H9 (cell line): Measurements from ENCODE around the gene IGSF9. TPM values are rescaled to one million over a fixed set of nuclear protein-coding genes. Genes with fewer than 3 reads are reported as not detected.

Experiments used
- DNase-seq: peaks from one replicate; pipeline ENCODE4 v3.0.0-alpha.2; 2017
- H2AFZ ChIP-seq: one replicate; pipeline ENCODE4 v1.6.1; 2013; ENCODE audit warnings: mild to moderate bottlenecking, low read length, control low read depth, moderate library complexity
- H2AK5ac ChIP-seq: 2 replicates; pipeline ENCODE4 v1.6.1; 2013; ENCODE audit warnings: low read length, control low read depth, mixed read lengths; ENCODE audit not compliant: insufficient read length
- H2BK120ac ChIP-seq: one replicate; pipeline ENCODE4 v1.6.1; 2013; ENCODE audit warnings: low read depth, mild to moderate bottlenecking, low read length, control low read depth, inconsistent platforms; ENCODE audit not compliant: poor library complexity, severe bottlenecking
- H2BK12ac ChIP-seq: 2 replicates; pipeline ENCODE4 v1.6.1; 2013; ENCODE audit warnings: low read length, control low read depth, mixed read lengths, low read depth; ENCODE audit not compliant: insufficient read length
- H2BK15ac ChIP-seq: 2 replicates; pipeline ENCODE4 v1.6.1; 2013; ENCODE audit warnings: low read depth, low read length, control low read depth
- H2BK20ac ChIP-seq: one replicate; pipeline ENCODE4 v1.6.1; 2013; ENCODE audit warnings: low read depth, mild to moderate bottlenecking, low read length, control low read depth, inconsistent platforms; ENCODE audit not compliant: poor library complexity, severe bottlenecking
- H2BK5ac ChIP-seq: 2 replicates; pipeline ENCODE4 v1.6.1; 2013; ENCODE audit warnings: low read length, control low read depth, mixed read lengths; ENCODE audit not compliant: insufficient read length
- H3K14ac ChIP-seq: 2 replicates; pipeline ENCODE4 v1.6.1; 2013; ENCODE audit warnings: low read length, control low read depth; ENCODE audit not compliant: insufficient read depth
- H3K18ac ChIP-seq: 2 replicates; pipeline ENCODE4 v1.6.1; 2013; ENCODE audit warnings: low read depth, mild to moderate bottlenecking, mixed read lengths, low read length, control low read depth; ENCODE audit not compliant: insufficient read length
- H3K23ac ChIP-seq: 2 replicates; pipeline ENCODE4 v1.6.1; 2013; ENCODE audit warnings: low read length, control low read depth, mixed read lengths, low read depth; ENCODE audit not compliant: insufficient read length
- H3K23me2 ChIP-seq: 2 replicates; pipeline ENCODE4 v1.6.1; 2013; ENCODE audit warnings: low read depth, mild to moderate bottlenecking, mixed read lengths, low read length, control low read depth; ENCODE audit not compliant: insufficient read length, poor library complexity, severe bottlenecking
- H3K27ac ChIP-seq: 2 replicates; pipeline ENCODE4 v1.5.1; 2013; ENCODE audit warnings: low read length, control low read depth, mixed read lengths, low read depth; ENCODE audit not compliant: insufficient read length
- H3K27me3 ChIP-seq: 2 replicates; pipeline ENCODE4 v1.6.1; 2013; ENCODE audit warnings: low read length, control low read depth, inconsistent platforms; ENCODE audit not compliant: insufficient read depth
- H3K4ac ChIP-seq: 2 replicates; pipeline ENCODE4 v1.6.1; 2013; ENCODE audit warnings: low read depth, mild to moderate bottlenecking, control low read depth, inconsistent platforms, low read length, moderate library complexity
- H3K4me1 ChIP-seq: 2 replicates; pipeline ENCODE4 v1.6.1; 2013; ENCODE audit warnings: low read length, control low read depth, inconsistent platforms; ENCODE audit not compliant: insufficient read depth
- H3K4me2 ChIP-seq: 2 replicates; pipeline ENCODE4 v1.6.1; 2013; ENCODE audit warnings: low read length, control low read depth, mixed read lengths; ENCODE audit not compliant: insufficient read length, insufficient read depth
- H3K56ac ChIP-seq: 2 replicates; pipeline ENCODE4 v1.6.1; 2013; ENCODE audit warnings: low read depth, mild to moderate bottlenecking, mixed read lengths, low read length, control low read depth; ENCODE audit not compliant: insufficient read length
- H3K79me1 ChIP-seq: 2 replicates; pipeline ENCODE4 v1.6.1; 2013; ENCODE audit warnings: low read depth, mild to moderate bottlenecking, moderate library complexity, low read length, control low read depth, inconsistent platforms; ENCODE audit not compliant: insufficient read depth, poor library complexity, severe bottlenecking
- H3K79me2 ChIP-seq: 2 replicates; pipeline ENCODE4 v1.6.1; 2013; ENCODE audit warnings: low read length, control low read depth, inconsistent platforms; ENCODE audit not compliant: insufficient read depth
- H3K9ac ChIP-seq: 2 replicates; pipeline ENCODE4 v1.6.1; 2013; ENCODE audit warnings: low read length, control low read depth, mixed read lengths; ENCODE audit not compliant: insufficient read length; ENCODE audit errors: extremely low read depth
- H3K9me3 ChIP-seq: one replicate; pipeline ENCODE4 v1.6.1; 2013; ENCODE audit warnings: low read depth, low read length, inconsistent platforms; ENCODE audit not compliant: control insufficient read depth
- H3T11ph ChIP-seq: one replicate; pipeline ENCODE4 v1.6.1; 2013; ENCODE audit warnings: mild to moderate bottlenecking, low read length, control low read depth, inconsistent platforms
- H4K20me1 ChIP-seq: one replicate; pipeline ENCODE4 v1.6.1; 2013; ENCODE audit not compliant: control insufficient read depth, insufficient read length, insufficient read depth
- H4K5ac ChIP-seq: 2 replicates; pipeline ENCODE4 v1.6.1; 2013; ENCODE audit warnings: low read depth, mild to moderate bottlenecking, mixed read lengths, low read length, control low read depth; ENCODE audit not compliant: insufficient read length
- H4K8ac ChIP-seq: replicated peaks from 2 replicates; pipeline ENCODE4 v1.6.1; 2013; ENCODE audit warnings: low read length, control low read depth, mixed read lengths, low read depth; ENCODE audit not compliant: insufficient read length
- H4K91ac ChIP-seq: 2 replicates; pipeline ENCODE4 v1.6.1; 2013; ENCODE audit warnings: low read depth, mild to moderate bottlenecking, moderate library complexity, mixed read lengths, low read length, control low read depth; ENCODE audit not compliant: insufficient read length
- H3K27ac Mint-ChIP-seq, 3 experiments: 2 replicates in 2 of 3; 3 replicates in 1 of 3; pipeline ENCODE4 v1.8.0; 2020 to 2021; ENCODE audit warnings: mixed read lengths in 3 of 3, mild to moderate bottlenecking in 1 of 3, moderate library complexity in 1 of 3
- H3K27me3 Mint-ChIP-seq: 2 replicates; pipeline ENCODE4 v1.8.0; 2021; ENCODE audit warnings: low read depth, mild to moderate bottlenecking, moderate library complexity, mixed read lengths
- H3K36me3 Mint-ChIP-seq, 3 experiments: 2 replicates in 2 of 3; 3 replicates in 1 of 3; pipeline ENCODE4 v1.8.0; 2020 to 2021; ENCODE audit warnings: low read depth in 3 of 3, mixed read lengths in 3 of 3; ENCODE audit not compliant: insufficient read depth in 1 of 3
- H3K4me1 Mint-ChIP-seq, 2 experiments: 2 replicates each; pipeline ENCODE4 v1.8.0; 2020; ENCODE audit warnings: mixed read lengths in 2 of 2
- H3K4me3 Mint-ChIP-seq, 2 experiments: 2 replicates in 1 of 2; 3 replicates in 1 of 2; pipeline ENCODE4 v1.8.0; 2020 to 2021; ENCODE audit warnings: mild to moderate bottlenecking in 2 of 2, mixed read lengths in 2 of 2, moderate library complexity in 1 of 2
- H3K9me3 Mint-ChIP-seq, 2 experiments: 2 replicates in 1 of 2; 3 replicates in 1 of 2; pipeline ENCODE4 v1.8.0; 2020; ENCODE audit warnings: mild to moderate bottlenecking in 2 of 2, mixed read lengths in 2 of 2, moderate library complexity in 1 of 2
- CTCF ChIP-seq: fragments of 200-600 bp; sonication (generic); conservative IDR thresholded peaks from 3 replicates; pipeline ENCODE4 v1.8.0; 2021; ENCODE audit warnings: antibody characterized with exemption, mild to moderate bottlenecking
- WGBS: extraction: QIAGEN DNeasy Blood & Tissue Kit; methylation state at CpG from one replicate; pipeline ENCODE4 v1.1.7; 2013; ENCODE audit warnings: missing lambda C conversion rate, low lambda C conversion rate, mixed read lengths; ENCODE audit not compliant: insufficient read length; ENCODE audit errors: extremely low coverage; 5-methylcytosine and 5-hydroxymethylcytosine counted together
- total RNA-seq: library from RNA; stranded (reverse); gene quantifications from 2 replicates; pipeline ENCODE4 v1.2.1, GENCODE V29; 2021

The IGSF9 gene
- total RNA-seq, 1 experiment from 2014 or later: 11.3 TPM

DNA sequence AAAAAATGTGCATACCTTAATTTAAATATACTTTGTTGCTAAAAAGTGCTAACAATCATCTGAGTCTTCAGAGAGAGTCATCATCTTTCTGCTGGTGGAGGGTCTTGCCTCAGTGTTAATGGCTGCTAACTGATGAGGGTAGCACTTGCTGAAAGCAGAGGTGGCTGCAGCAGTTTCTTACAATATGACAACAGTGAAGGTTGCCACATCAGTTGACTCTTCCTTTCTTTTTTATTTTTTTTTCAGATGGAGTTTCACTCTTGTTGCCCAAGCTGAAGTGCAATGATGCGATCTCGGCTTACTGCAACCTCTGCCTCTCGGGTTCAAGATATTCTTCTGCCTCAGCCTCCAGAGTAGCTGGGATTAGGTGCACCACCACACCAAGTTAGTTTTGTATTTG, 42.9 kb downstream of the IGSF9 start:
- Histone ChIP-seq H3K79me1 (no peaks in the 10 kb centered on the region), H2BK120ac (no peak overlapping the region), H4K8ac (no peak overlapping the region), H2AFZ (no peak overlapping the region), H3K14ac (no peak overlapping the region), H4K91ac (no peak overlapping the region), H4K5ac (no peak overlapping the region), H3K9ac (no peak overlapping the region), H3K23ac (no peak overlapping the region), H3K27ac (no peak overlapping the region), H3K9me3 (no peaks in the 10 kb centered on the region), H3K18ac (no peak overlapping the region), H2BK5ac (no peak overlapping the region), H4K20me1 (no peaks in the 10 kb centered on the region), H2AK5ac (no peak overlapping the region), H3T11ph (no peak overlapping the region), H2BK12ac (no peak overlapping the region), H2BK15ac (no peak overlapping the region), H3K4me1 (no peaks in the 10 kb centered on the region; the same call in 1 of the 2 replicates), H3K23me2 (peaks cover 4% of the 10 kb centered on the region), H3K27me3 (no peaks in the 10 kb centered on the region), H3K56ac (no peak overlapping the region), H2BK20ac (no peak overlapping the region), H3K4ac (no peak overlapping the region), H3K79me2 (no peaks in the 10 kb centered on the region), H3K4me2 (no peak overlapping the region)
- no peak overlapping the region for H3K4me3 Mint-ChIP-seq
- DNase-seq: no peak
- peaks cover 8% of the 10 kb centered on the region in 2 experiments; a peak in 4 of 5 replicates for H3K9me3 Mint-ChIP-seq
- H3K27ac Mint-ChIP-seq: no peak overlapping the region
- WGBS: no CpG with 5 or more reads among the region's 3 CpGs
- peaks cover 0 to 6% (median 0%) of the 10 kb centered on the region in 3 experiments; a peak in 3 of 7 replicates for H3K36me3 Mint-ChIP-seq
- H3K4me1 Mint-ChIP-seq: peaks cover 16% of the 10 kb centered on the region in 2 experiments
- no peak for TF ChIP-seq CTCF
- peaks cover 32% of the 10 kb centered on the region for H3K27me3 Mint-ChIP-seq
